HG03159 (cell line): ENCODE data around the gene RASGRF2.

Source experiments
- ATAC-seq: cut with Tn5 transposase; IDR thresholded peaks from one replicate; pipeline ENCODE4 v1.9.1; 2021; ENCODE audit warnings: mild to moderate bottlenecking, moderate library complexity; ENCODE audit not compliant: unreplicated experiment

RASGRF2 gene

DNA sequence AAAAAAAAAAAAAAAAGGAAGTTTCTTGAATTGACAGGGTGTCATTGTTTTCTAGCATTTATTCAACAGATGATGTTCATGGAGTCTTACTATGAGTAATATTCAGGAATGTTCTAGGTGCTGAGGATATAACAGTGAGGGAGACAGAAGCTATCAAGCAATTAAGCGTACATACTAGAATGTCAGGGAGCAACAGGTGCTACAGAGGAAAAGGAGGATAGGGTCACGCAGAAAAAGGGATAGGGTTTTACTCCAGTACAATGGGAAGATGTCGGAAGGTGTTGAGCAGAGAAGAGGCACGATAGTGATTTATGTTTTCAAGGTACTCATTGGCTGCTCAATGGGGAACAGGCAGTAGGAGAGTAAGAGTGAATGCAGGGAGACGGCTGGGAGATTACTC, 6.6 kb upstream of the RASGRF2 start:
- no peak for ATAC-seq

DNA sequence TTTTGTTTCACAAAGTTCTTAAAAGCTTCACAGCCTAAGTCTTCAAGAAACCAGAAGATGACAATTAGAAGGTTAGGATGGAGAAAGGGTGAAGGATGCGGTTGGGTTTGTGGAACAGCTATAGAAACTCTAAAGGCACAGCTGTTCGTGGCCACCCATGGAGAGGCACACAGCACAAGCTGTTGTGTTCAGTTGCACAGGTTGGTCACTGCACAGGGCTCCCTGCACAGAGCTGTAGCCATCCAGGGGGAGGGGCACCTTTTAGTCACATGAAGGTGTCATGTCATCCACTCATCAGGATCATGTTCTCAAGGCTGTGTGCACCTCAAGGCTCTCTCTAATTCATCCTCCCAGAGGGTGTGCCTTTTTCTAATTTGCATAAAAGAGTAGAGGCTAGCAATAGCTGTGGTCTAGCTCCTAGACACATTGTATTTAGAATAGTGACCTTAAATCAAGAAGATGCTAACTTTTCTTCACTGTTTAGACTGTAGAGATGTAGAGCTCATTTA, 5.0 kb upstream of the RASGRF2 start:
- ATAC-seq = no peak

DNA sequence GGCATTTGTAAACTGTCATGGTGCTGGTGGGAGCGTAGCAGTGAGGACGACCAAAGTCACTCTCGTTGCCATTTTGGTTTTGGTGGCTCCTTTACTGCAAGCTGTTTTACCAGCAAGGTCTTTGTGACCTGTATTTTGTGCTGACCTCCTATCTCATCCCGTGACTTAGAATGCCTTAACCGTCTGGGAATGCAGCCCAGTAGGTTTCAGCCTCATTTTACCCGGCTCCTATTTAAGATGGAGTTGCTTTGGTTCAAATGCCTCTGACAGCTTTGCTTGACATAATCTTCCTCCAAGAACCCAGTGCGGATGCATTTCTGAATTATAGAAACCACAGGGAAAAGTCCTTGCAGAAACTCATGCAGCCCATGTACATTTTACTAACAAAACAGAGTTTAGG, 3.9 kb upstream of the RASGRF2 start:
- ATAC-seq = no peak

- no peak for ATAC-seq
These were observed 3.0 kb upstream of the RASGRF2 start for GRCh38 chr5:80957031-80957761.

- ATAC-seq = no peak
These were observed 1.5 kb upstream of the RASGRF2 start for GRCh38 chr5:80958616-80959015.

- ATAC-seq = no peak
These were observed 1.0 kb upstream of the RASGRF2 start for GRCh38 chr5:80959138-80959537.

DNA sequence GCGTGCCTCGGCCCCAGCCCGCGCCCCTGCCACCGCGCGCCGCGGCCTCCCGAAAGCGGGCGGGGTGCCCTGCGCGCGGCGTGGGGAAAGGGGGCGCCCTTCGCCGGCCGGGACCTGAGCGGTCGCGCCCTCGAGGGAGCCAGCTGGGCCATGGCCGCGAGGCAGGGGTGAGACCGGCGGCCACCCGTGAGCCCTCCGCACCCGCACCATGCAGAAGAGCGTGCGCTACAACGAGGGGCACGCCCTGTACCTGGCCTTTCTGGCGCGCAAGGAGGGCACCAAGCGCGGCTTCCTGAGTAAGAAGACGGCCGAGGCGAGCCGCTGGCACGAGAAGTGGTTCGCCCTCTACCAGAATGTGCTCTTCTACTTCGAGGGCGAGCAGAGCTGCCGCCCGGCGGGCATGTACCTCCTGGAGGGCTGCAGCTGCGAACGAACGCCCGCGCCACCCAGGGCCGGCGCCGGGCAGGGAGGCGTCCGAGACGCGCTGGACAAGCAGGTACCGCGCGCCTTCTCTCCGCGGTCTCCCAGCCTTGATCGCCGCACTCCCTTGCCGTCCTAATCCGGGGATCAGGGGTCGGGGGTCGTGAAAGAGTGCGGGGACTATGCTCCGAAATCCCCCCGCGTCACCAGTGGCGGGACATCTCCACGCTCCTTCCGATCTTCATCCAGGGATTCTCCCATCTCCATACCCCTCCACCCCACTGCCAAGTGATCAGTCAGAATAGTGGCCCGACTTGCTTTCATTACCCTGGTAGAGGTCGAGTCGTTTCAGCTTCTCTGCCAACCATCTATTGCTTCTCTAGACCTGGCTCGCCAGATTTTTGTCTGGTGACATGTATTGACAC, 590 bp downstream of the RASGRF2 start:
- no peak for ATAC-seq

DNA sequence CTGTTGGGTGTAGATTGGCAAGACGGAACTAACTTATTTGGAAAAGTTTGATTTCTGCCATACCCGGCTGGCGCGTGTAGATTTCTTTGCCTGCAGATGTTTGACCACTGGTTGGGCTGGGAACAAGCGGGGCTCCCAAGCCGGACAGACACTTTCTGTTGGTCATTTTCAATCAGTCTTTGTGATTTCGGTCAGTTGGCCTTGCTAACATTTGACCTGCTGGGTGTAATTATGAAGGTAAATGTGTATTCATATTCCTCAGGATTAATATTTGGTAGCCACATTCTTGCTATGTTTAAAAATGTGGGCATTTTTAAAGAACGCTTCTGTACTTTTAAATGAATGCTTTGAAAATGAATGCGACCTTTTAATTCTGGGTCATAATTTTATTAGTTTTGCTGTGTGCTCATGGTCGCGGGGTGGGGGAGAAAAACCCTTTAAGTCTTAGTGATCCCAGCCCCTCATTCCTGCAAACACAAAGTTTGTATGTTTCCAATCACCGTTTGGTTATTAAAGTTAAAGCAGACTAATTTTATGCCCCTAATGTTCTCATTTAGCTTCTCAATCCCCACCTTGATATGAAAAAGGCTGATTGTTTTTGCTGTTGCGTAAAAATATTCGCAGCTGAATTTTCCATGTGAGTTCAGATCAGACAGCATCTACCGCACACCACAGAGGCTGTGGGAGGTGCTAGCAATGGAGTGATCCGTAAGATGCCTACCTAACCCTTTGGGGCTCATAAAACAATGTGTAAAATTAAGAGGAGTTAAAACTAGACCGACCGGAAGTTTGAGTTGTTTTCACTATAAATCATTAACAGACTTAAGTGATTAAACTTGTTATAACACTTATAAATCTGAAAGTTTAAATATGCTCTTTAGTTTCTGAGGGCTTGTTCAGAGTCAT, 1.5 kb downstream of the RASGRF2 start:
- ATAC-seq = no peak

DNA sequence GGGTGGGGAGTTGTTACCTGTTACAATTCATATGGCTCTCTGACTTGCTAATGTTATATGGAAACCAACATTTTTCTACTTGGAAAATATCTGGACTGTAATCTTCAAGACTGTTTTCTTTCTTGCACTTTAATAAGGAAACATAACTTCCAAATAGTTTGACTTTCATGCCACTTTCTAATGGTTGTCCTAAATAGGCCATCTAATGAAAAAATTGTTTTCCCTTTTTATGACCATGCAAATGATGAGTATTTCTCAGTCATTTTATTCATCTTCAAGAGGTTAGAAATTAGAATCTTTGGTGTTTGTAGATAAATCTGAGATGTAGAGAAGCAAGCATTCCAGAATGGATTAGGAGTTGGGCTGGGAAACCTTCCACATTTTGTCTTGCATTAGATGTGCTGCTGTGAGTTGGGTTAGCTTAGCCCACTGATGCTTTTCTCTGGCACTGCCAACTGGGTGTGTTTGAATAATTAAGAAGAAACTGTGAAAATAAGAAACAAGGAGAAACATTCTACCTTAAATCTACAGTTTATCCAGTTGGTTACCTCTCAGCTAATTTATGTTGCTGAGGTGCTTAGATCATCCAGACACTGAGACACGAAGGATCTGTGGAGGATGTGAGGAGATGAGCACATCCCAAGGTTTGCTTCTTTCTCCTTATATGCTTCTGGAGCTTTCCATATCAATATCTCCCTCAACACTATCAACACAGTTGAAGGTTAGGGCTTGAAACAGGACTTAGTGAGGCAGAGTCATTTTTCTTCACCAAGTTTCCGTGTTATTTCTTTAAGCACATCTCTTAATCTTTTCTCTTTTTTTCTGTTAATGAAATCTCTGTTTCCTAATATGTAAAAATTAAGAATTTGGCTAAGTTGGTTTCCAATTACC, 2.7 kb downstream of the RASGRF2 start:
- ATAC-seq = no peak

GRCh38 chr5:80963521-80963895, 3.3 kb downstream of the RASGRF2 start:
- ATAC-seq = no peak

- no peak for ATAC-seq
These were observed 3.9 kb downstream of the RASGRF2 start for GRCh38 chr5:80963966-80964481.

GRCh38 chr5:80964491-80964890, 4.3 kb downstream of the RASGRF2 start:
- ATAC-seq = no peak

DNA sequence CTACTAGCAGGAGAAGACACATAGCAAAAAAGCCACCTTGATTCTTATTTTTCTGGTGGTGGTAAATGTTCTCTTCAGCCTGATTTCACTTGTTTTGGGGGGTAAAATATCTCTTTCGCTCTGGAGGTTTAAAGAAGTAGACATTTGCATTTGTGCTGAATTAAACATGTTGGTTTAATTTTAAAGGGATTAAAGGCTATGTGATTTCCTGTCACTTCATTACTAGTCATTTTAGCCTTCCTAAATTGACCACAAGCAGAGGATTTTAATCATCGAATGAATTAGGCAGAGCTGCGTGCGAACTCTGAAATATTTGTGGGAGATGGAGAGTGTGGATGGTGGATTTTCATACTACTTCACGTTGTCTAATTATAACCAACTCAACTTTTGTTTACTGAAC, 4.8 kb downstream of the RASGRF2 start:
- no peak for ATAC-seq

DNA sequence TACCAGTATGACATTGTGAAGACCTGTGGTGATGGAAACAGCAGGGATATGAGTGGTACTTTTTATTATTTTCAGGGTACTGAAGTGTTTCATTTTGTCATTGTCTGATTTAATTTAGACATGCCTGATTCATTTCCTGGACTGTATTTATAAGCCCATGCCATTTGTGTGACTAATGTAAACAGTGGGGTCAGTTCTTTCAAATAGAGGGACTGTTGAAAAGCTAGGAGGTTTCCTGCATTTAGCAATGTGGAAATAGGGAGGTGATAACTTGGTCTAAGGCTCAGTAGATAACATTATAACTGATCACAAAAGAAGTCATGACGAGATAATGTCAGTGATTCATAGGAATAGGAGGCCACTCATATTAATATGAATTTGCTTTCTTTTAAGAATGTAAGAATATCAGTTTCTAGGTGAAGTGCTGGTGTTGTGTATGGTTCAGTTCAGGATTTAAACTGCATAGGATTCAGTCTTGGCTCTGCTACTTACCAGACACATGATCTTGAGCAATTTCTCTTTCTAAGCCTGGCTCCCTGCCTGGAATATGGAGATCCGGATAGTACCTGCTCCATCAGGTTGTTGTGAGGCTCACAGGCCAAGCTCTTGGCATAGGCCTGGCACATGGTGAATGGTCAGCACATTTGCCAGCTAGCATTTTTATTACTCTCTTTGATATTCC, 7.5 kb downstream of the RASGRF2 start:
- ATAC-seq = no peak

- ATAC-seq = no peak
These were observed 12.9 kb downstream of the RASGRF2 start for GRCh38 chr5:80973027-80973426.

DNA sequence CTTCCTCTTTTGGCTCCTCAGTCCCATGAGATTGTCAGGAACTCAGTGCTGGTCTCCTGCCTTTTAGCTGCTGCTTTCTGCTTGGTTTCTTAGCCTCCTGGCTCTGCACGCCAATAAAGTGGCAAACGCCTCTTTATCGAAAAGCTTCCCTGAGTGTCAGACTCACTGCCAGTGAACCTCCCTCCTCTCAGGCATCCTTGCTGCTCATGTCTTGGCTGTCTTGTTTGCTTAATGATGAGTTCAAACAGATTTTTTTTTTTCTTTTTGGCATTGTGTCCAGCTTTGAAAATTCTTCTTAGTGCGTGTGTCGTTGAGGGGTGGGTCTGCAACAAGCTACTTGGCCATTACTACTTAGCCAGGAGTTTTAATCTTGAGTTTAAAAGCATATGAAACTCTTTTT, 14.9 kb downstream of the RASGRF2 start:
- ATAC-seq = no peak

DNA sequence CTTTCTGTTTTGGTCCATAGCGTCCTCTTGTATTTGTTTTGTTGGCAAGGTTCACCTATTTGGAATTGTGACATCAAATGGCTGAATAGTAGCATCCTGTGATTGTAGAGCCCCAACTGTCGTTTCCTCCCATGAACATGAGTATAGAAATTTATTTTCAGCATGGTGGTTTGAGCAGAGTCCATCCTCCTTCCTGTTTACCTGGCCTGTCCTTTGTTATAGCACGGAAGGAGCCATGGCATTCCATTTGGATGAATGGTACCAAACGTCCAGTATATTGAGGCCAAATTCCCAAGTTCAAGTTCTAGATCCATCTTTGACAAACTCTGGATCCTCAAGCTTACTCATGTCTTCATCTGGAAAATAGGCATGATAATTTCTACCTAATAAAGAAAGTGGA, 16.8 kb downstream of the RASGRF2 start:
- no peak for ATAC-seq

DNA sequence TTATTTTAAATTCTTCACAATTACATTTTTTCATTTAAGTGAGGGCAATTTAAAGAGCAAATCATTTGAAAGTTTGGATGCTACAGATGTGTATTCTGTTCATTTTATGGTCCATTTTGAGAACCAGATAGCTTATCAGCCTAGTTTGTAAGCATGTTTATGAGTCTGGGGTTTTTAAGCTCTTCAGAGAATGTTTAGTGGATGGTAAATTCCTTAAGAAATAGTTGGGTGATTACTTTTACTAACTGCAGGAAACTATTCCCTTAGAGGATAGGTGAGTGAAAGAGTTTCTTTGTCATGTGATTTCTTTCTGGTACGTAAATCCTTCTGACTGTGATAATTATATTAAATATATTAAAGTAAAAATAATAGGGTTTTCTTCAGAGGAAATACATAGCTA, 17.6 kb downstream of the RASGRF2 start:
- no peak for ATAC-seq

DNA sequence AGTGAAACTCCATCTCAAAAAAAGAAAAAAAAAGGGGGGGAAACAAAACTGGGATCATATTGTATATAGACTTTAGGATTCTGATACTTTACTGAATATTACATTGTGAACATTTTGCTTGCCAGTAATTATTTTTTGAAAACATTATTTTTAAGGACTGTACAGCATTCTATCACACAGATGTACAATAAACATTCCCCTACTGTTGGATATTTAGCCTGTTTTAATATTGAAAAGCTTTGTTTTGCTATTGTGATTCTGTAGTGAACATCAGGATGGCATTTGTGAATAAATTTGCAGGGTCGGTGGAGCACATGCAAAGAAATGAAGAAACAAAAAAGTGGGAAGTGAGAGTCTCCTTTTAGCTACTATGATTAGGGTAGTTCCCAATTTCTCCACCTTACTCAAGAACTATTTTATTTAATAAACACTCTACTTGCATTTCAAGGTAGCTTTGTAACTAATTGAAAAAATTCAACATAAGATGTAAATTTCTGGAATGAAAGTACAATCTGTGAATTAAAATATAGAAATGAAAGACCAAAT, 18.7 kb downstream of the RASGRF2 start:
- no peak for ATAC-seq
